ENCODE data around the gene ZFP64. TPM values are rescaled to one million over a fixed set of nuclear protein-coding genes. Genes with fewer than 3 reads are reported as not detected.

ZFP64 gene
- total RNA-seq, 4 donors from 2014 or later: 13.2 to 16.3 (median 13.4) TPM

DNA sequence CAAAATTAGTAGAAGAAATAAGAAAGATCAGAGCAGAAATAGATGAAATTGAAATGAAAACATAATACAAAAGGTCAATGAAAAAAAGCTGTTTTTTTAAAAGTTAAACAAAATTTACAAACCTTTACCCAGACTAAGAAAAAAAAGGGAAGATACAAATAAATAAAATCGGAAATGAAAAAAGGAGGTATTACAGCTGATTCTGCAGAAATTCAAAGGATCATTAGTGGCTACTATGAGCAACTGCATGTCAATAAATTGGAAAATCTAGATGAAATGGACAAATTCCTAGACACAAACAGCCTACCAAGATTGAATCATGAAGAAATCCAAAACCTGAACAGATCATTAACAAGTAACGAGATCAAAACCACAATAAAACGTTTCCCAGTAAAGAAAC is 59.2 kb downstream of the ZFP64 start:
- H3K27ac ChIP-seq: no peak overlapping the region

GRCh38 chr20:52131048-52131643 is 60.4 kb downstream of the ZFP64 start:
- WGBS, 2 donors: 92 to 95% methylated on average over 1 of the region's 1 CpG
- Histone ChIP-seq H3K4me1 (no peaks in the 10 kb centered on the region), H3K27me3 (no peaks in the 10 kb centered on the region), H3K36me3 (no peaks in the 10 kb centered on the region), H3K9me3 (no peaks in the 10 kb centered on the region), H3K27ac (no peak overlapping the region), H3K4me3 (replicated peaks in 1 of 3) (no peak overlapping the region)
- no peak for TF ChIP-seq POLR2A (IDR thresholded peaks at IDR 0.05)
- TF ChIP-seq, protein P1, sequence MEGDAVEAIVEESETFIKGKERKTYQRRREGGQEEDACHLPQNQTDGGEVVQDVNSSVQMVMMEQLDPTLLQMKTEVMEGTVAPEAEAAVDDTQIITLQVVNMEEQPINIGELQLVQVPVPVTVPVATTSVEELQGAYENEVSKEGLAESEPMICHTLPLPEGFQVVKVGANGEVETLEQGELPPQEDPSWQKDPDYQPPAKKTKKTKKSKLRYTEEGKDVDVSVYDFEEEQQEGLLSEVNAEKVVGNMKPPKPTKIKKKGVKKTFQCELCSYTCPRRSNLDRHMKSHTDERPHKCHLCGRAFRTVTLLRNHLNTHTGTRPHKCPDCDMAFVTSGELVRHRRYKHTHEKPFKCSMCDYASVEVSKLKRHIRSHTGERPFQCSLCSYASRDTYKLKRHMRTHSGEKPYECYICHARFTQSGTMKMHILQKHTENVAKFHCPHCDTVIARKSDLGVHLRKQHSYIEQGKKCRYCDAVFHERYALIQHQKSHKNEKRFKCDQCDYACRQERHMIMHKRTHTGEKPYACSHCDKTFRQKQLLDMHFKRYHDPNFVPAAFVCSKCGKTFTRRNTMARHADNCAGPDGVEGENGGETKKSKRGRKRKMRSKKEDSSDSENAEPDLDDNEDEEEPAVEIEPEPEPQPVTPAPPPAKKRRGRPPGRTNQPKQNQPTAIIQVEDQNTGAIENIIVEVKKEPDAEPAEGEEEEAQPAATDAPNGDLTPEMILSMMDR (IDR thresholded peaks at IDR 0.05): no peak
- intact Hi-C loops (cut with DNase I): no loop called here
- no peak for DNase-seq

More for the DNA sequence above, 59.2 kb downstream of the ZFP64 start:
- Histone ChIP-seq H3K27me3 (no peaks in the 10 kb centered on the region), H3K36me3 (no peaks in the 10 kb centered on the region), H3K4me3 (replicated peaks in 1 of 3) (no peak overlapping the region), H3K4me1 (no peaks in the 10 kb centered on the region), H3K9me3 (no peaks in the 10 kb centered on the region)
- TF ChIP-seq POLR2A (IDR thresholded peaks at IDR 0.05): no peak
- TF ChIP-seq, protein P1 (IDR thresholded peaks at IDR 0.05): no peak
- DNase-seq: no peak
- 66 to 92% methylated on average over 3 of the region's 3 CpGs for WGBS, 2 donors
- intact Hi-C loops (cut with DNase I): no loop called here

DNA sequence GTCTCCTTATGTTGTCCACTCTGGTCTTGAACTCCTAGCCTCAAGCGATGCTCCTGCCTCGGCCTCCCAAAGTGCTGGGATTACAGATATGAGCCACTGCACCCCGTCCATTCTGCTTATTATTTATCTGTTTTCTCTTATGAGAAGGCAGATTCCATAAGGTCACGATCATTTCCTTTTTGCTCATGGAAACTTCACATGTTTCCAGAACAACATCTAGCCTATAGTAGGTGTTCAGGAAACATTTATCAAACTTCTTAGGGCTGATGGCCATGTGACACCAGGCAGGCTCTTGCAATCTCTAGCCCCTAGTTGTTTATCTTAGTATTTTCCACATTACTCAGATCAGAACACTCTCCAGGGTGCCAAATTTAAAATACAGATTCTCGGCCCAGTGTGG is 61.2 kb downstream of the ZFP64 start:
- H3K27ac ChIP-seq: no peak overlapping the region
- intact Hi-C loops (cut with DNase I): no loop called here
- no peaks in the 10 kb centered on the region for H3K27me3 ChIP-seq
- no peak for TF ChIP-seq POLR2A (IDR thresholded peaks at IDR 0.05)
- TF ChIP-seq, protein P1 (IDR thresholded peaks at IDR 0.05): no peak
- no peaks in the 10 kb centered on the region for H3K36me3 ChIP-seq
- WGBS, 2 donors: 96% methylated on average over 5 of the region's 5 CpGs
- H3K9me3 ChIP-seq: no peaks in the 10 kb centered on the region
- DNase-seq: no peak
- H3K4me1 ChIP-seq: no peaks in the 10 kb centered on the region
- H3K4me3 ChIP-seq (replicated peaks in 1 of 3): no peak overlapping the region

DNA sequence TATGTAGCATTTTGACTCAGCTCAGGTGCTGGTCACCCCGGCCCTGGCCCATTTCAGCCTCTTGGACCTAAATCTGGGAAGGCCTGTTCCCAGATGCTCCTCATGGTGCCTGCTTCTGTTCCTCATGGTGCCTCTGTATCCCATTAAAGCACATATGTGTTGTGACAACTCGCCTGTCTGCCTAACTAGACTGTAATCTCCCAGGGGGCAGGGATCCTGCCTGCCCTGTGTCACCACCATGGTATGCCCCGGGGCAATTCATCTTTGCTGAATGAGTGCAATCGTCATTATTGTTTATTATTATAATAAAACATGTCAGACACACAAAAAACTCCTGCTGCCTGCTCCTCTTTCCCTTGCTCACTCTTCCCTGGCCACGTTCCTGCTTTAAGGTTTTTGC is 62.0 kb downstream of the ZFP64 start:
- no peaks in the 10 kb centered on the region for H3K4me1 ChIP-seq
- H3K36me3 ChIP-seq: no peaks in the 10 kb centered on the region
- H3K27ac ChIP-seq: no peak overlapping the region
- DNase-seq: no peak
- no peaks in the 10 kb centered on the region for H3K27me3 ChIP-seq
- TF ChIP-seq, protein P1 (IDR thresholded peaks at IDR 0.05): no peak
- 92 to 95% methylated on average over 5 of the region's 5 CpGs for whole genome bisulfite sequencing, 2 donors
- H3K4me3 ChIP-seq (replicated peaks in 1 of 3): no peak overlapping the region
- no peaks in the 10 kb centered on the region for H3K9me3 ChIP-seq
- intact Hi-C loops (cut with DNase I): no loop called here

- no peak for TF ChIP-seq POLR2A (IDR thresholded peaks at IDR 0.05)
- TF ChIP-seq, protein P1 (IDR thresholded peaks at IDR 0.05): no peak
- no peaks in the 10 kb centered on the region for H3K36me3 ChIP-seq
- H3K9me3 ChIP-seq: no peaks in the 10 kb centered on the region
- H3K4me3 ChIP-seq (replicated peaks in 1 of 3): no peak overlapping the region
- 76 to 83% methylated on average over 4 of the region's 4 CpGs for WGBS, 2 donors
- H3K27ac ChIP-seq: no peak overlapping the region
- no peak for DNase-seq
- H3K4me1 ChIP-seq: no peaks in the 10 kb centered on the region
- intact Hi-C loops (cut with DNase I): no loop called here
- no peaks in the 10 kb centered on the region for H3K27me3 ChIP-seq
Measured at GRCh38 chr20:52127309-52127708, 64.3 kb downstream of the ZFP64 start.

Data from thyroid gland (tissue), 4 donors.